AG04450 (cell line): Measurements from ENCODE around the gene HTATSF1. TPM values are rescaled to one million over a fixed set of nuclear protein-coding genes. Genes with fewer than 3 reads are reported as not detected.

ENCODE experiments used
- CTCF ChIA-PET: fragments of 300-600, 350-600 bp; formaldehyde crosslinking; extraction: SDS; loops from one replicate; lab custom pipeline; 2022; ENCODE audit warnings: antibody characterized with exemption, inconsistent platforms; lab: Charles Lee
- POLR2A ChIA-PET: fragments of 350-600 bp; formaldehyde crosslinking; extraction: SDS; loops from one replicate; lab custom pipeline; 2021; ENCODE audit warnings: antibody characterized with exemption, inconsistent platforms; lab: Yijun Ruan, JAX
- DNase-seq: peaks from one replicate; pipeline ENCODE4 v3.0.0-alpha.2; 2011; ENCODE audit warnings: low read depth, low spot score
- H3K27ac ChIP-seq: one replicate; pipeline ENCODE4 v1.5.1; 2012; ENCODE audit warnings: low read depth, low read length, control low read depth
- H3K27me3 ChIP-seq: one replicate; pipeline ENCODE4 v1.6.0; 2012; ENCODE audit warnings: low read length; ENCODE audit not compliant: control insufficient read depth, insufficient read depth
- H3K4me3 ChIP-seq: 2 replicates; pipeline ENCODE4 v1.5.1; 2011; ENCODE audit warnings: mild to moderate bottlenecking, low read depth, low read length, control low read depth
- H3K9me3 ChIP-seq: 2 replicates; pipeline ENCODE4 v1.5.1; 2012; ENCODE audit warnings: low read length; ENCODE audit not compliant: control insufficient read depth, insufficient read depth
- CTCF ChIP-seq: IDR thresholded peaks from 2 replicates; pipeline ENCODE4 v1.5.1; 2011; ENCODE audit warnings: low read depth, low read length, control low read depth, inconsistent platforms
- polyA plus RNA-seq: library from polyadenylated mRNA; depleted of rRNA; stranded (reverse); fragments of >200 nt; gene quantifications from 2 replicates; pipeline ENCODE4 v1.2.3, GENCODE V29; 2011

Gene HTATSF1
- polyA plus RNA-seq, 1 experiment, result 1.8 TPM

GRCh38 chrX:136477026-136477425 is 20.4 kb upstream of the HTATSF1 start:
- Histone ChIP-seq H3K27me3 (no peaks in the 10 kb centered on the region), H3K9me3 (no peaks in the 10 kb centered on the region), H3K27ac (no peak overlapping the region), H3K4me3 (no peak overlapping the region)
- no peak for DNase-seq
- ChIA-PET CTCF (interaction anchor here (1.4 kb wide), 1 partner anchor 208 kb away, joined by 3 read pairs; no protein-coding TSS in a partner anchor), POLR2A (no interaction called here)
- no peak for TF ChIP-seq CTCF

GRCh38 chrX:136480383-136480782 is 17.0 kb upstream of the HTATSF1 start:
- POLR2A ChIA-PET, result no interaction called here
- no peaks in the 10 kb centered on the region for H3K27me3 ChIP-seq
- H3K9me3 ChIP-seq, result no peaks in the 10 kb centered on the region
- no peak overlapping the region for H3K27ac ChIP-seq
- DNase-seq, result no peak
- TF ChIP-seq CTCF, result no peak
- CTCF ChIA-PET, result no interaction called here
- no peak overlapping the region for H3K4me3 ChIP-seq

GRCh38 chrX:136487647-136488046 is 9.7 kb upstream of the HTATSF1 start, which contains the start of gene BRS3:
BRS3 (plus strand) TSS chrX:136487947; CDS start chrX:136488115, 168 bp downstream.
- no peak for TF ChIP-seq CTCF
- ChIA-PET CTCF (no interaction called here), POLR2A (no interaction called here)
- DNase-seq, result no peak
- Histone ChIP-seq H3K9me3 (no peaks in the 10 kb centered on the region), H3K27me3 (peaks cover 2% of the 10 kb centered on the region), H3K27ac (no peak within 1 kb of the TSS), H3K4me3 (no peak within 1 kb of the TSS)

- peaks cover 2% of the 10 kb centered on the region for H3K27me3 ChIP-seq
- TF ChIP-seq CTCF, result no peak
- H3K27ac ChIP-seq, result no peak overlapping the region
- ChIA-PET POLR2A (no interaction called here), CTCF (no interaction called here)
- DNase-seq, result no peak
- H3K9me3 ChIP-seq, result no peaks in the 10 kb centered on the region
- no peak overlapping the region for H3K4me3 ChIP-seq
Observed at GRCh38 chrX:136488706-136489105, 8.7 kb upstream of the HTATSF1 start.

- H3K27ac ChIP-seq, result no peak overlapping the region
- DNase-seq, result no peak
- POLR2A ChIA-PET, result no interaction called here
- peaks cover 2% of the 10 kb centered on the region for H3K27me3 ChIP-seq
- H3K9me3 ChIP-seq, result no peaks in the 10 kb centered on the region
- no peak overlapping the region for H3K4me3 ChIP-seq
- CTCF ChIA-PET, result interaction anchor here (0.7 kb wide), 1 partner anchor 23 kb away, joined by 6 read pairs; no protein-coding TSS in a partner anchor
- TF ChIP-seq CTCF, result no peak
Observed at GRCh38 chrX:136491832-136492231, 5.6 kb upstream of the HTATSF1 start.
